Fibroblast of peridontal ligament (primary cell): ENCODE data around the gene ZCCHC8.
"Not testable (repeated sequence)": the region's sequence is repeated elsewhere in the genome, so short reads cannot be mapped to it uniquely, and the experiment has no call there.

Experiments
- DNase-seq: peaks from one replicate; pipeline ENCODE4 v3.0.0-alpha.2; 2010; ENCODE audit errors: extremely low read depth

Gene ZCCHC8

GRCh38 chr12:122471324-122472226 lies 29.2 kb downstream of the ZCCHC8 start:
- peak; percentile 92 for DNase-seq

- DNase-seq = not testable (repeated sequence)
Measured at GRCh38 chr12:122470576-122470975, 30.2 kb downstream of the ZCCHC8 start.

GRCh38 chr12:122469856-122470255 lies 30.9 kb downstream of the ZCCHC8 start:
- not testable (repeated sequence) for DNase-seq

- no peak for DNase-seq
Measured at GRCh38 chr12:122467983-122468382, 32.7 kb downstream of the ZCCHC8 start.

- peak; percentile 99 for DNase-seq
Measured at GRCh38 chr12:122464317-122465042, 36.3 kb downstream of the ZCCHC8 start.

- no peak for DNase-seq
Measured at GRCh38 chr12:122460641-122461040, 40.1 kb downstream of the ZCCHC8 start.

GRCh38 chr12:122460061-122460460 lies 40.7 kb downstream of the ZCCHC8 start:
- no peak for DNase-seq

- peak; percentile 35 for DNase-seq
Measured at GRCh38 chr12:122459211-122459610, 41.5 kb downstream of the ZCCHC8 start.

- DNase-seq = no peak
Measured at GRCh38 chr12:122458105-122459035, 42.4 kb downstream of the ZCCHC8 start.

GRCh38 chr12:122457627-122458026 lies 43.1 kb downstream of the ZCCHC8 start:
- no peak for DNase-seq

- DNase-seq = no peak
Measured at GRCh38 chr12:122454739-122455138, 46.0 kb downstream of the ZCCHC8 start.

- no peak for DNase-seq
Measured at GRCh38 chr12:122454250-122454721, 46.4 kb downstream of the ZCCHC8 start.

- no peak for DNase-seq
Measured at GRCh38 chr12:122452701-122453285, 47.9 kb downstream of the ZCCHC8 start.

GRCh38 chr12:122449317-122449716 lies 51.4 kb downstream of the ZCCHC8 start:
- DNase-seq = peak; percentile 89

GRCh38 chr12:122447825-122448224 lies 52.9 kb downstream of the ZCCHC8 start:
- DNase-seq = not testable (repeated sequence)

- DNase-seq = not testable (repeated sequence)
Measured at GRCh38 chr12:122446390-122446789, 54.3 kb downstream of the ZCCHC8 start.

- not testable (repeated sequence) for DNase-seq
Measured at GRCh38 chr12:122444071-122444470, 56.7 kb downstream of the ZCCHC8 start.

- DNase-seq = not testable (repeated sequence)
Measured at GRCh38 chr12:122438822-122439221, 61.9 kb downstream of the ZCCHC8 start.

- peak; percentile 87 for DNase-seq
Measured at GRCh38 chr12:122437656-122438121, 63.0 kb downstream of the ZCCHC8 start.

GRCh38 chr12:122435186-122435585 lies 65.5 kb downstream of the ZCCHC8 start:
- DNase-seq = no peak

GRCh38 chr12:122429043-122429442 lies 71.7 kb downstream of the ZCCHC8 start:
- not testable (repeated sequence) for DNase-seq
